GM18909 (cell line): Measurements from ENCODE around the gene CALN1.
"Not testable (repeated sequence)": the region's sequence is repeated elsewhere in the genome, so short reads cannot be mapped to it uniquely, and the experiment has no call there.

ENCODE experiments used
- ATAC-seq: cut with Tn5 transposase; IDR thresholded peaks from one replicate; pipeline ENCODE4 v1.9.1; 2021; ENCODE audit warnings: mild to moderate bottlenecking; ENCODE audit not compliant: unreplicated experiment, poor library complexity

CALN1 gene

GRCh38 chr7:71914204-71914603 is 497.9 kb downstream of the CALN1 start:
- not testable (repeated sequence) for ATAC-seq

DNA sequence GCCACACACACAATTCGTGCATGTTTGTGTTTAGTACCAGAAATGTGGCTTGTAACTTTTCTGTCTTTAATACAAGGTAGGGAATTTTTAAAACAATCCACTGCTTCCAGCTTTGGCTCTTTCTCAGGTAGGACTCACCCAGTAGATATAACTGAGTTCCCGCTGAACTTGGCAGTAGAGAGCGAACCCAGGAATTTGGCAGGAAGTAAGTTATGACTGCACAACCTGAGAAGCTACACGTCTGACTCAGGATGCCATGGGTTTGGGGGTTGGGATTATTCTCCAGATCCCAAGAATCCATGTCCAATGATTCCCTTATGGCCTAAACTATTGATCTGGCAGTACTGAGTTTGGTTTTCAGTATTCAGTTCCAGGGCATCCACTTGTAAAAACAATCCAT is 499.7 kb downstream of the CALN1 start:
- ATAC-seq, result no peak

DNA sequence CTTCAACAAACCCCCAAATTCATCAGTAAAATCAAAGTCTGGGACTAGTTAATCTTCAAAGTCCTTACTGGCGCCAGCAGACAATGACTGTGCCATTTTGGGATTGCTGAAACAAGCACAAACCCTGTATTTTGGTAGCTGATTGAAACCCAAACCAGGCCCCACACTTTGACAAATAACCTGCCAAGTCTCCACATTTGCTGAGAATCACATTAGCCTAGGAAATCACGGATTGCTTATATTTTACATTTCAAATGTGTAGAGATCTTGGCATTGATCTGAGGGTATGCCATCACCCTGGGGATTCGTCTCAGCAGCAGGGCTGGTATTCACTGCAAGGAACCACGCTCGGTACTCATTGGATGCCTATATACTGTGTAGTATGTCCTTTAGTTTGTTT is 501.1 kb downstream of the CALN1 start:
- no peak for ATAC-seq

- ATAC-seq, result no peak
These were observed 506.3 kb downstream of the CALN1 start for GRCh38 chr7:71905821-71906220.

- ATAC-seq, result no peak
These were observed 507.7 kb downstream of the CALN1 start for GRCh38 chr7:71904484-71904883.

DNA sequence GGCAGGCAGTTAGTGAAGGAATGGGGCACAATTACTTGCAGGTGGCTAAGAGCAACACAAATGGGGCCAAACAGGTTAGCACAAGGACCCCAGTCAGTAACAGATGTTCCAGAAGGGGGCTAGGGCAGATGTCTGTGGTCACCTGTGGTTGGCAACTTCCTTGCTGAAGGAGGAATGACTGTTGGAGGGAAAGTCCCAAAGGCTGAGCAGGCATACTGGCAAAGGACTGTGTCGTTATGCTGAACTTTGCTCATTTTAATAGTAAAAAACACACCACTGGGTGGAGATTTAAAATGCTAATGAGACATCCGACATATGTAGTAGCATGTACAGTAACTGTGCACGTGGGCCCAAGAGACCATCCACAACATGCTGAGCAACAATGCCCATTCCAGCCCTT is 511.6 kb downstream of the CALN1 start:
- no peak for ATAC-seq

- no peak for ATAC-seq
These were observed 515.6 kb downstream of the CALN1 start for GRCh38 chr7:71896535-71896934.

DNA sequence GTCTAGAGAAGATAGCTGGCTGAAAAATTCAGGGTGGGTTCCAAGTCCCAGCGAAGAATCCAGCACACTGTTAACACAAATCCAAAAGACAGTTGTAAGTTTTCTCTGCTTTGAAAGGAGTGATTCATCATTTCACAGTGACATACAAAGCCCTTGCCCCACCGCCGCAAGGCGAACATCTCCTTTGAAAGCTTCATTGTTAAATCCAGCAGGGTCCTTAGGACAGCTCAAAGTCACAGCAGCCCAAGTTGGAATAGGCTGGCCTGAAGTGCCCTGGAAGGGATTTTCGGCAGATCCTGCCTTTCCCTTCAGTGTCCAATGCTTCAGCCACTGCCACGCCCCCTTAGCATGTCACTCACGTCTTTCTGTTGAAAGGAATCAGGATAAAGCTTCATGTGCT is 526.1 kb downstream of the CALN1 start:
- ATAC-seq, result no peak

DNA sequence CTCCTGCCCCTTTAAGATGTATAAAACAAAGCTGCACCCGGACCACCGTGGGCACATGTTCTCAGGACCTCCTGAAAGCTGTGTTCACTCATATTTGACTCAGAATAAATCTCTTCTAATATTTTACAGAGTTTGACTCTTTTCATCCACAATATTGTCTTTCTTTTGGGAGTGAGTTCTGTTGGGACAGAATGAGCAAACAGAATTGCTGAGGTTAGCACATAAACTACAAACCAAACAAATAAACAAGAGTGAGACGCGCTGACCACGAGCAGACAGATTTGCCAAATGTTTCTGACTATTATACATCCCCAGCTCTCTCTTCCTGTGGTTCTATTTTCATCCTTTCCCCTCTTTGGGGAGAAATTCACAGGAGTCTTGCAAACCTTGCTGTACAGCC is 526.7 kb downstream of the CALN1 start:
- ATAC-seq, result no peak

DNA sequence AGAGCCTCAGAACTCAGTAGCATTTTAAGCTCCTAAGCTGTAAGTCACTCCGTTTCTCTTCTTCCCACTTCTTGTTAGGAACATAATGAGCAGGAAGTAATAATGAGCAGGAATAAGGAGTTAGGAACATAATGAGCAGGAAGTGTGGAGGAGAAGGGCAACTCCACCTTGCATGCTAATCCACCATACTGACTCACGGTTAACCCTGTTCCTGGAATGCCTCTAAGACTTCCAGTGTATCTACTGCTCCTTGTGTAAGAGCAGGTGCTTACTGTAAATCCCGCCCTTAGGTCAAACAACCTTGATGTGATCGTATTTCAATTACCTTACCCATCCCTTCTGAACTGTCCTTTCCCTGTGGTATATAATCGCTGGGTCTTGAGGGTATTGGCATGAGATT is 528.7 kb downstream of the CALN1 start:
- no peak for ATAC-seq

GRCh38 chr7:71871446-71871845 is 540.7 kb downstream of the CALN1 start:
- ATAC-seq, result no peak

DNA sequence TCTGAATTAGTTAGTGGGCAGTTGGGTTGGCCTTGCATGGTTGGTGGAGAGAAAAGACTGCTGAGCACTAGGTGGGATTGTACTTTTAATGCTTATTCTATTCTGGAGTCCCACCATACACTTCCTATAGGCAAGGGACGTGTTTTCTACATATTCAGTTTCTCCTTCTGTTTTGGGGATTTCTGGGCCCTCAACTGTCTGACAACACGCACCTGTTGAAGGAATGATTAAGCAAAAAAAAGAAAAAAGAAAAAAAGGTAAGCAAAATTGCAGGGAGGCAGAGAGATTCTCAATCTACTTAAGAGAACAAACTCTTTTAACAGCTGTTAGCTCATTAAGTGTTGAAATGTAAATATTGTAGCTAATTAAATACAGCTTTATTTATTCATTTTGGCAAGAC is 541.3 kb downstream of the CALN1 start:
- no peak for ATAC-seq

DNA sequence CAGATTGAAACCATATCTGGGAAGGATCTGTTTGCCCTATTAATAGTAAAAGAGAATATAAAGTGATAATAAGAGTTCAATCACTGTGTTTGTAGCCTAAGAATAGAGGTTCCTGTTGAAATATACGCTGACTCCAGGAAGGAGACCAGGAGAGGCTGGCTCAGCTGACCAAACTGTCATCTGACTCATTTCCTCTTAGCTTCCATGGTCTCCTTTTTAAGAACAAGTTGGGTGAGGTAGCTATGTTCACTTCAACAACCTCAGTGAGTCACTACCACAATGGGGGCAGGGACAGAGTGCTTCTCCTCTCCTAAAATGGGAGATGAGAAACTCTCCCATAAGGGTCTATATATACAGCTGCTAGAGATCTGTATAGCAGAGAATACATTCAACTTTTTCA is 543.3 kb downstream of the CALN1 start:
- no peak for ATAC-seq

DNA sequence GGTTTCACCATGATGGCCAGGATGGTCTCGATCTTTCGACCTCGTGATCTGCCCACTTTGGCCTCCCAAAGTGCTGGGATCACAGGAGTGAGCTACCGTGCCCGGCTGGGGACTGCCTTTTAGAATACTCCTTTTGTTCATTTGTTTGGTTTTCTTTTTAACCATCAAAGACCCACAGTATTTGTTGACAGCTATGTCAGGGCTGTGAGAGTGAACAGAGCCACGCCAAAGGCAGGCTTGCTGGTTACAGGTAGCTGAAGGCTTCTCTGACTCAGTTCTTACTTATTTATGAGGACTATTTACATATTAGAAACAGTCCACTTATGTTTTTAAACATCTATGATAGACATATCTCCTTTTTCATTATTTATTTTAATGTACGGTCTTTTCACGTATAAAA is 544.5 kb downstream of the CALN1 start:
- no peak for ATAC-seq

DNA sequence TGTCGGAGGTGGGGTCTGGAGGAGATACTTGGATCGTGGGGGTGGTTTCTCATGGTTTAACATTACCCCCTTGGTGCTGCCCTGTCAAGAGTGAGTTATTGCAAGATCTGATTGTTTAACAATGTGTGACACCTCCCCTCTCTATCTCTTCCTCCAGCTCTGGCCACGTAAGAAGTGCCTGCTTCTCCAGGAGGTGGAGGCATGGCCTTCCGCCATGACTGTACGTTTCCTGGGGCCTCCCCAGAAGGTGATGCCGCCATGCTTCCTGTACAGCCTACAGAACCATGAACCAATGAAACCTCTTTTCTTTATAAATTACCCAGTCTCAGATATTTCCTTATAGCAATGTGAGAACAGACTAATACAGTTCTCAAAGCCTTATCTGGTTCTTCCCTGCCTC is 547.0 kb downstream of the CALN1 start:
- no peak for ATAC-seq

DNA sequence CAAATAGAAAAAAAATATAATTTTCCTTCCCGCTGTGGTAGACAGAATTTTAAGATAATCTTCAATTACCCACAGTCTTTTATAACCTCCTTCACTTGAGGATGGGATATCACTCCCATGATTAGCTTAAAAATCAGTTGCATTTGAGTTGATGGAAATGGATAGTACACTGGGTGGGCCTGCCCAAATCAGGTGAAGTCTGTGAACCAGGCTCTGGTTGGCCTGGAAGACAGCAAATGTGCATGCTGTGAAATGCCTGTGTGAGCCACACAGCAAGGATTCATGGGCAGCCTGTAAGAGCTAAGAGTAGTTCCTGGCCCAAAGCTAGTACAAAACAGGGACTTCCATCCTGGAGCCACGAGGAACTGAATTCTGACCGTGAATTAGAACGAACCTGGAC is 548.0 kb downstream of the CALN1 start:
- no peak for ATAC-seq

DNA sequence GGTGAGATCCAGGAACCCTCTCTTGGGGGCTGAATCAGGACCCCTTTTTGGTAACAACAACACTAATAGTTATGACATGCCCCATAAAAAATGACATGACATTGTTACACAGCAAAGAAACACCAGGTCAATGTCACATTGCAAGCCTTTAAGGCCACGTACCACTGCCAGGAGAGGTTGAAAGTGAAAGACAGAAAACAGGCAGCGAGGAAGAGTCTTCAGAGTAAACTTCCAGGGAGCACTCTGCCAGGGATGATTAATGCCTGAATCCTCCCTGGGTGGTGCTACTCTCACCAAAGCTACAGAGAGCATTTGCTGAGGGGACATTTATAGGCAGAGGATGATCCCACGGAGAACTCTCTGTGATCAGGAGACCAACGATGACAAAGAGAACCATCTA is 551.6 kb downstream of the CALN1 start:
- ATAC-seq, result no peak

- ATAC-seq, result no peak
These were observed 554.8 kb downstream of the CALN1 start for GRCh38 chr7:71857338-71857737.

DNA sequence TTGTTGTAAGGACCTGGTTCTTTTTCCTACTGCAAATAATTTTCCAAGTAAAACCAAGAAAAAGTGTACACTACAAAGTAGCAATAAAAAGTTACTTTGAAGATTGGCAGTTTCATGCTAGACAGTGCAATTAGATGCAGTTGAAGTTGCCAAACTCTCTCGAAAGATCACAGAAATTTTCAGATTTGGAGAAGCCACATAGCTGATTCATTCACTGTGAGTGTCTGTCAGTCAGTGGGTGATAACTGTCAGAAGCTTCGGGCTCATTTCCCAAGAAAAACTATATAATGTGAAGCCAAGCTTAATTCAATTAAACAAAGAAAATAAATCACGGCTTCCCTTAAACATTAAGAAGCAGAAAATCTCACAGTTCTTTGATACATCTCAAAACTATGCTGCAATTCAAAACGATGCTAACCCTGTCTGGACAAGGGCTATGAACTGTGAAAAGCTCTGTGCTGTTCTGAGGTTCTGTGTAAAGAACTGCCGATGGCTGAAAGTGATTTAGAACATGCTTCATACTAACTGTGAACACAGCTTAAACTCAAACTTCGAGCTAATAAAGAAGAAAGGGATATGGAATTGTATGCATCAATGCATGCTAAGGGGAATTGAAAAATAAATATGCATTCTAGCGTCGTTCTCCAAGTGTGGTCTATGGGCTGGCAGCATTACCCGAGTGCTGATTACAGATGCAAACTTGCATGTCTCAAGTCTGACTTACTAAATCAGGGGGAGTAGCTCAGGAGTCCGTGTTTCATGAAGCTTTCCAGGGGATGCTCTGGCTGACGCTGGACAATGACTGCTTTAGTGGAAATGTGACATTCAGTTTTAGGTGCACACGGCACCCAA is 557.4 kb downstream of the CALN1 start:
- no peak for ATAC-seq

- no peak for ATAC-seq
These were observed 560.2 kb downstream of the CALN1 start for GRCh38 chr7:71851776-71852498.

DNA sequence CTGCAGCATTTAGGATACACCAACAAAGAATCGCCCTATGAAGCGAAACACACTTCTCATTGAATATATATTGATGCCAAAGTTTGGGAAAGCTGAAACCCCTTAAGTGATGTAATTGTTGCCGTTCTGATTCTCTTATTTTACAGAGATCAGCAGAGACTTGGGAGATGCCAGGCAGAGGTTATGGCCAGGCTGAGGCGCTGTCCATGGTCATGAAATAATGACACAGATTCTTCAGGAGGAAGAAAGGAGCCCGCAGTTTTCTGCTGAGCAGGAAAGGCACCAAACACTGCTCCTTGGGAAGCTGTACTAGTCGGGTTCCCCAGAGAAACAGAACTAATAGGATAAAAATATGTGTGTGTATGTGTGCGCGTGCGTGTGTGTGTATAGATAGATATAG is 566.0 kb downstream of the CALN1 start:
- ATAC-seq, result no peak

- no peak for ATAC-seq
These were observed 568.5 kb downstream of the CALN1 start for GRCh38 chr7:71843676-71844075.
